WERI-Rb-1 (cell line): ENCODE data around the gene PAF1.

Experiments used
- DNase-seq: peaks from one replicate; pipeline ENCODE4 v3.0.0-alpha.2; 2020
- H3K27ac ChIP-seq: fragments of 250-450 bp; sonication (Bioruptor Pico); 2 replicates; pipeline ENCODE4 v1.5.1; 2020; ENCODE audit warnings: mild to moderate bottlenecking, moderate library complexity
- H3K27me3 ChIP-seq: fragments of 250-450 bp; sonication (Bioruptor Pico); 2 replicates; pipeline ENCODE4 v1.5.1; 2021; ENCODE audit warnings: mild to moderate bottlenecking, low read depth, moderate library complexity; ENCODE audit not compliant: insufficient read depth, severe bottlenecking
- H3K36me3 ChIP-seq: fragments of 250-450 bp; sonication (Bioruptor Pico); 2 replicates; pipeline ENCODE4 v1.5.1; 2020; ENCODE audit warnings: mild to moderate bottlenecking, moderate library complexity
- H3K4me3 ChIP-seq: 2 replicates; pipeline ENCODE4 v1.5.1; 2011; ENCODE audit warnings: low read depth, mild to moderate bottlenecking, control low read depth, low read length
- H3K9me3 ChIP-seq: fragments of 250-450 bp; sonication (Bioruptor Pico); 2 replicates; pipeline ENCODE4 v1.5.1; 2021; ENCODE audit warnings: mild to moderate bottlenecking, moderate library complexity; ENCODE audit not compliant: severe bottlenecking
- TF ChIP-seq, protein P1 (sequence below): IDR thresholded peaks from 2 replicates; pipeline ENCODE4 v1.5.1; 2011; ENCODE audit warnings: low read depth, mild to moderate bottlenecking, control low read depth, inconsistent platforms, low read length

Gene PAF1

DNA sequence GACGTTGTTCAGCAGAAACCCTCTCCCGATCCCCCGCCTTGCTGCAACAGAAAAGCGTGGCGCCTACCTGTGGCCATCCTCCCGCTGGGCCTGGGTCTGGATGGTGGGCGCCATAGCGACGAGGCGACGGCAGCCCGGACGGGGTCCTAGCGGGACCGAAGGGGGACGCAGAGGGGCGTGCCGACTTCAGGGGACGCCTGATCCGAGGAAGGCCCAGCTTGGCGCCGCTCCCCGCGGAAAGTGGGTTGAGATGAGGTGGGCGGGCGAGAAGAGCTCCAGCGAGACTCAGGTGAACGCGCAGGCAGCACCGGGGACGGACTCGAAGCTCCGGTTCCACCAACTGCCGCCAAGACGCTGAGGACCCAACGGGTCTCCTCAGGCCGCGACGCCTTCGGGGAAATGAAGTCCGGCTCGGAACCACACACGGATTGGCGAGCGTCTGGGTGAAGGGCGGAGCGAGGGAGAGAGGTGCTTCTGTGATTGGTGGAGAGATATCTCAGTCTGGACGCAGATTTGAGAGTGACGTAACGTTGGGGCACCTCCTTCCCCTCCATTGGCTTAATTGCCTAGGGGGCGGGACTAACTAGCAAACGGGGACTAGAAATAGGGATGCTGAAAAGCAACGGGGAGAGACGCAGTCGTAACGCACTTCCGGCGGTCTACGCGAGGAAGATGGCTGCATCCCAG lies at the start of gene PAF1, which contains the start of gene MED29:
PAF1 (minus strand) TSS at position 356 of the 687 bp plus-strand sequence; CDS start at position 114, 242 bp downstream.
MED29 (plus strand) TSS at position 628 of the 687 bp plus-strand sequence; CDS start at position 673, 45 bp downstream.
- peaks cover 54% of the 10 kb centered on the region for H3K36me3 ChIP-seq
- H3K9me3 ChIP-seq = no peaks in the 10 kb centered on the region
- H3K27ac ChIP-seq = peak within 1 kb of the TSS; percentile 98
- TF ChIP-seq, protein P1, sequence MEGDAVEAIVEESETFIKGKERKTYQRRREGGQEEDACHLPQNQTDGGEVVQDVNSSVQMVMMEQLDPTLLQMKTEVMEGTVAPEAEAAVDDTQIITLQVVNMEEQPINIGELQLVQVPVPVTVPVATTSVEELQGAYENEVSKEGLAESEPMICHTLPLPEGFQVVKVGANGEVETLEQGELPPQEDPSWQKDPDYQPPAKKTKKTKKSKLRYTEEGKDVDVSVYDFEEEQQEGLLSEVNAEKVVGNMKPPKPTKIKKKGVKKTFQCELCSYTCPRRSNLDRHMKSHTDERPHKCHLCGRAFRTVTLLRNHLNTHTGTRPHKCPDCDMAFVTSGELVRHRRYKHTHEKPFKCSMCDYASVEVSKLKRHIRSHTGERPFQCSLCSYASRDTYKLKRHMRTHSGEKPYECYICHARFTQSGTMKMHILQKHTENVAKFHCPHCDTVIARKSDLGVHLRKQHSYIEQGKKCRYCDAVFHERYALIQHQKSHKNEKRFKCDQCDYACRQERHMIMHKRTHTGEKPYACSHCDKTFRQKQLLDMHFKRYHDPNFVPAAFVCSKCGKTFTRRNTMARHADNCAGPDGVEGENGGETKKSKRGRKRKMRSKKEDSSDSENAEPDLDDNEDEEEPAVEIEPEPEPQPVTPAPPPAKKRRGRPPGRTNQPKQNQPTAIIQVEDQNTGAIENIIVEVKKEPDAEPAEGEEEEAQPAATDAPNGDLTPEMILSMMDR = 0 out of 2 replicates have a peak, but pooled peaks have one; percentile 10
- H3K27me3 ChIP-seq = no peaks in the 10 kb centered on the region
- peak; percentile 98 for DNase-seq
- H3K4me3 ChIP-seq = peak within 1 kb of the TSS; percentile 99

DNA sequence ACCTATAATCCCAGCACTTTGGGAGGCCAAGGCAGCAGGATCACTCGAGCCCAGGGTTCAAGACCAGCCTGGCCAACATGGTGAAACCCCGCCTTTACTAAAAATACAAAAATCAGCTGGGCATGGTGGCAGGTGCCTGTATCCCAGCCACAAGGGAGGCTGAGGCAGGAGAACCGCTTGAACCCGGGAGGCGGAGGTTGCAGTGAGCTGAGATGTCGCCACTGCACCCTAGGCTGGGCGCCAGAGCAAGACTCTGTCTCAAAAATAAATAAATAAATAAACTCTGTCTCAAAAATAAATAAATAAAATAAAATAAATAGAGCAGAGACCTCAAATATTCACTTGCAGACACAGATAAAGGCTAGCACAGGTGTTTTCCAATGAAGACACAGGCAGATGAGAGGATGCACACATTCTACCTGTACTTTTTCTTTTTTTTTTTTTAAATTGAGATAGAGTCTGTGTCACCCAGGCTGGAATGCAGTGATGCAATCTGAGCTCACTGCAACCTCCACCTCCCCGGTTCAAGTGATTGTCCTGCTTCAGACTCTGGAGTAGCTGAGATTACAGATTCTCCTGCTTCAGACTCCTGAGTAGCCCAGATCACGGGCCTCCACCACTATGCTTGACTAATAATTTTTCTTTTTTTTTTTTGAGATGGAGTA lies 47.5 kb upstream of the PAF1 start:
- no peak overlapping the region for H3K4me3 ChIP-seq
- H3K27ac ChIP-seq = no peak overlapping the region

DNA sequence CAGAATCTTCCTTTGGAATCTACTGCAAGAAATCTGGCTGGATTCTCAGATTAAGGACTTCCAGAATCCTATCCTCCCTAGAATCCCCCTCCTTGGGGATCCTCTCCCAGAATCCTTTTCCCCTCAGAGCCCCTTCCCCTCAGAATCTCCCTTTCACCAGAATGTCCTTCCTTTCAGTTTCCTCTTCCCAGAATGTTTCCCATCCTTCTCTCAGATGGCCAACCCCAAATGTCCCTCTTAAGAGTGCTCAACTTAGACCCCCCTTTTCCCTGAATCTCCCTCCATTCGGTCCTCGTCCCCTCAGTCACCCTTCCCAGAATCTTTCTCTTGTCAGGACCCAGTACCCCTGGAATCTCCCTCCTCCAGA lies 45.4 kb upstream of the PAF1 start:
- no peaks in the 10 kb centered on the region for H3K9me3 ChIP-seq
- H3K36me3 ChIP-seq = peaks cover 42% of the 10 kb centered on the region
- peak overlapping the region; percentile 96 for H3K4me3 ChIP-seq

More for the DNA sequence above, 47.5 kb upstream of the PAF1 start:
- no peaks in the 10 kb centered on the region for H3K27me3 ChIP-seq
- no peak for DNase-seq
- no peaks in the 10 kb centered on the region for H3K9me3 ChIP-seq
- TF ChIP-seq, protein P1 = no peak
- peaks cover 23% of the 10 kb centered on the region for H3K36me3 ChIP-seq

DNA sequence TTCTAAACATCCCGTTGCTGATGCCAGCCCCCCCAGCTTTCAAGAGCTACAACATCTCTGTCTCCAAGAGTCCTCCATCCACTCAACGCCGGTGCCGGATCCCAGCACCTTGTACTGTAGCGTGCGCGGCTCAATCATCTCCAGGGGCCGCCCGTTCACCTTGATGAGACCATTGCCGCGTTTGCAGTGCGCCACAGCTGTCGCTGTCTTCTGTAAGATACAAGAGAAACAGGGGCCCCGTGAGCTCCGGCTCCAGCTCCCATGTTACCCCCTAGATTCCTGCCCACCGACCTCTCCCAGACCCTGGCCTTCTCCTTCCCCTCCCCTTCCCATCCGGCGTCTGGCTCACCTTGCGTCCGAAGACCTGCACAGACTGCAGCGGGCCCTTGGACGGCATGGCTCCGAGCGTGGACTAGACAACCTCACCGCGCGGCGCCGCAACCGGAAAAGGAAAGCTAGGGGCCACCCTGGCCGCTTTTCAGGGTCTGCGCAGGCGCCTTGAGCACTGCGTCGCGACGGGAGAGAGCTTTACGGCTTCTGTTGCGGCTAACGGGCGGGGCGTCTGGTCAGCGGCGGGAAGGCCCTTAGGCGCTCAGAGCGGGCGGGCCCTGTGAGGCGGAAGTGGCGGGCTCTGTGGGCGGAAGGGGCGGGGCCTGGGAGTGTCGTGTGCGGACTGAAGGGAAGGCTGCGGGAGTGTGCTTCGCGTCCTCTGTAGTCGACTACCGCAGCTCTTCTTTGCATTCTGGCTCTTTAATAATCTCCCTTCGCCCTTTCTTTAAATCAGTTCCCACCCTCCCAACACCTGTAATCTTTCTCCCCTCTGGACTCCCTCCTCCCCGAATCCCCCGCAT lies 44.8 kb upstream of the PAF1 start, which contains the start of gene RPS16:
RPS16 (minus strand) TSS at position 451 of the 851 bp plus-strand sequence; CDS start at position 397, 54 bp downstream.
- Histone ChIP-seq H3K27ac (peak within 1 kb of the TSS; percentile 91), H3K4me3 (peak within 1 kb of the TSS; percentile 96), H3K36me3 (peaks cover 48% of the 10 kb centered on the region), H3K27me3 (no peaks in the 10 kb centered on the region), H3K9me3 (no peaks in the 10 kb centered on the region)
- TF ChIP-seq, protein P1 = no peak
- DNase-seq = peak; percentile 99

More for the DNA sequence above, 45.4 kb upstream of the PAF1 start:
- H3K27ac ChIP-seq = peak overlapping the region; percentile 91
- TF ChIP-seq, protein P1 = no peak
- no peak for DNase-seq
- H3K27me3 ChIP-seq = no peaks in the 10 kb centered on the region
